Measurements from ENCODE around the gene BPIFB3. TPM values are rescaled to one million over a fixed set of nuclear protein-coding genes. Genes with fewer than 3 reads are reported as not detected.

The BPIFB3 gene
- polyA plus RNA-seq, 4 donors = not detected

GRCh38 chr20:33015700-33016580 is 37.8 kb upstream of the BPIFB3 start:
- DNase-seq (ENCODE audit: low read depth in 4 of 4, low spot score in 3 of 4) = no peak

DNA sequence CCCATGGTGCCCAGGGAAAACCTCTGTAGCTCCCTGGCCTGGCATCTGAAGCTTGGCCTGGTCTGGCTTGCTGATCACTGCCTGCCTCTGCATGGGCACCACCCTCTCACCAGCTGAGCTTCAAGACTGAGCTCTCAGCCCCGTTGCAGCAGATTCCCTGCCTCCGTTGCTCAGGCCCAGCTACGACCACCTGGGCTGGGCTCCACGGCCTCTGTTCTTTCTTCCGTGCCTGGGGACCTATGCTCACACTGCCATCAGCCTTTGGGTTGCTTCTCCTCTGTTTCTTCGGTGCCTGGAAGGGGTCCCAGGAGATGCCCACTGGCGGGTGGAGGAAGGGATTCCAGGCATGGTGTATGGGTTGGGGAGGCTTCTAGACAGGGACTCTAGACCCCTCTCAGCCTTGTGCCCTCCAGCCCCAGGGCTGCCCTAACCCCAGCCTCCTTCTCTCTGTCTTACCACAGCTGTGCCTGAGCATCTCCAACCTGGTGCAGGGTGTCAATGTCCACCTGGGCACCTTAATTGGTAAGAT is 37.1 kb upstream of the BPIFB3 start:
- DNase-seq (ENCODE audit: low read depth in 4 of 4, low spot score in 3 of 4) = no peak

DNA sequence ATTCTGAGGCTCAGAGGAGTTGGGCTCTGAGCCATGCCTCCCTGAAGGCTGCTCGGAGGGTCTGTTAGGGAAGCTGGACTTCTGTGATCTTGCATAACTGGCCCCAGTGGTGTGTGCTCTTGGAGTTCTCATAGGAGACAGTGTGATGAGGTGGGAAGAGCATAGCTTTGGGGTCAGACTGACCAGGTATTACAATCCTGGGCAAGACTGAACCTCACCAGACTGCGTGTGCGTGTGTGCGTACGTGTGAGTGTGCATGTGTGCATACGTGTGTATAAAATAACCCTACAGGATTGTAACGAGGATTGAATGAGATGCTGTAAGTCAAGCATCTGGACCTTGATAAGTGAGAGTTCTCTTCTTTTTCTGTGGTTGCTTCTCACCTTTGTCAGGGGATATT is 36.2 kb upstream of the BPIFB3 start:
- DNase-seq (ENCODE audit: low read depth in 4 of 4, low spot score in 3 of 4) = no peak

- DNase-seq (ENCODE audit: low read depth in 4 of 4, low spot score in 3 of 4) = no peak
Measured at GRCh38 chr20:33018169-33018931, 35.4 kb upstream of the BPIFB3 start.

GRCh38 chr20:33019465-33020277 is 34.0 kb upstream of the BPIFB3 start:
- DNase-seq (ENCODE audit: low read depth in 4 of 4, low spot score in 3 of 4) = no peak

- DNase-seq (ENCODE audit: low read depth in 4 of 4, low spot score in 3 of 4) = no peak
Measured at GRCh38 chr20:33020278-33021161, 33.2 kb upstream of the BPIFB3 start.

- DNase-seq (ENCODE audit: low read depth in 4 of 4, low spot score in 3 of 4) = no peak
Measured at GRCh38 chr20:33021879-33022278, 31.8 kb upstream of the BPIFB3 start.

- no peak for DNase-seq (ENCODE audit: low read depth in 4 of 4, low spot score in 3 of 4)
Measured at GRCh38 chr20:33022289-33022688, 31.4 kb upstream of the BPIFB3 start.

DNA sequence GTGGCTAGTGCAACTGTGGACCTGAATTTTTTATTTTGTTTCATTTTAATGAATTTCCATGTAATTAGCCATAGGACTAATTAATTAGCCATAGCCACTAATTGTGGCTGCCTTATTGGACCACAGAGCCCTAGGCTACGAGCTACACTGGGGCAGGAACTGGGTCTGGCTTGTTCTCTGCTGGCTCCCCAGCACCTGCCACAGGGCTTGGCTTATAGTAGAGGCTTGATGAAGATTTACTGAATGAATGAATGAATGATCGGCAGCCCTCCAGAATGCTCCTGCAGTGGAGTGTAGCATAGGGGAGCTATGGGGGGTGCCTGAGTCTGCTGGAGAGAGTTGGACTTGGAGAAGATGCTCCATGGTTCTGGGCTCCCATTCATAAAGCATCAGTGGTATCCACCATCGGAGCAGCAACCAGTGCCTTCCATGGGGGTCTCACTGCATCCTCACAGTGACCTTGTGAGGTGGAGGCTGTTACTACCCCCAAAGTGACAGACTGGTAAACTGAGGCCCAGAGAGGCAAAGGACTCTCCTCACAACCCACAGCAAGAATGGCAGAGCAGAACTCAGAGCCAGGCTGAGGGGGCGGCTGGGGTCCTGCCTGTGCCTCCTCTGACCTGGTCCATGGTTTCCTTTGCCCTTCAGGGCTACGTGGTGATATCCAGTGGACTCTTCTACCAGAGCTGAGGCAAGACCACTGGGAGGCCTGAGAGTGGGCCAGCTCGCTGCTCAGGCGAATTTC is 30.8 kb upstream of the BPIFB3 start:
- DNase-seq (ENCODE audit: low read depth in 4 of 4, low spot score in 3 of 4) = no peak

DNA sequence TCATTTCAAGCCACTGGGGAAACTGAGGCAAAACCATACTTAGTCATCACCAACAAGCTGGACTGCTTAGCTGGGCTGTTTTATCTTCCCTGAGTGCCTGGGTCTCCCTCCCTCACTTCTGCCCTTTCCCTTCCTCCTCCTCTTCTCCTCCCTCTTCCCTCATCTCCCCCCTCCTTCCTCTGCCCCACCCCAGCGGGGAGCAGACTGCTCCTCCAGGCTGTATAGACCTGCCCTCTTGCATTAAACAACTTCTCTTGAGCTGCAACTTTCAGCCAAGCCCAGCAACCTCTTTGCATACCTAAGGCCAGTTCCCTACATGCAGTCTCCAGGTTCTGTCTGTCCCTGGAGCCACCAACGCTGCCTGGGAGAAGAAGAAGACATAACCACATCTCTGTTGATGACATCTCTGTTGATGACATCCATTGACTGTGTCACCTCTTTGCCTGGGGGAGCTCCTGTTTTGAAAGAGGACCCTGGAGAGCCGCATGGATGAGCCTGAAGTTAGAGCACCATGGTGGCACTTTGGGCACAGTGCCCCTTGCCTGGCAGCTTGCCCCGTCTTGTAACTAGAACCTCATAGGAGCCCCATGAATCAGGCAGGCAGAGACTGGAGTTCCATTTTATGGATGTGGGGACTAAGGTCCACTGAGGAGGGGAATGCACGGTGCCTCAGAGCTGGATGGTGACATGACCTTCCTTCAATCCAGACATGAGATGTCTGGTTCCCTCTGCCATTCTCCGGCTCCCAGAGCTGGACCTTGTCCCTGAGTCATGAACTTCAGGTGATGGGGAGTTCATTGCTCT is 30.1 kb upstream of the BPIFB3 start:
- no peak for DNase-seq (ENCODE audit: low read depth in 4 of 4, low spot score in 3 of 4)

- DNase-seq (ENCODE audit: low read depth in 4 of 4, low spot score in 3 of 4) = no peak
Measured at GRCh38 chr20:33024243-33024560, 29.5 kb upstream of the BPIFB3 start.

DNA sequence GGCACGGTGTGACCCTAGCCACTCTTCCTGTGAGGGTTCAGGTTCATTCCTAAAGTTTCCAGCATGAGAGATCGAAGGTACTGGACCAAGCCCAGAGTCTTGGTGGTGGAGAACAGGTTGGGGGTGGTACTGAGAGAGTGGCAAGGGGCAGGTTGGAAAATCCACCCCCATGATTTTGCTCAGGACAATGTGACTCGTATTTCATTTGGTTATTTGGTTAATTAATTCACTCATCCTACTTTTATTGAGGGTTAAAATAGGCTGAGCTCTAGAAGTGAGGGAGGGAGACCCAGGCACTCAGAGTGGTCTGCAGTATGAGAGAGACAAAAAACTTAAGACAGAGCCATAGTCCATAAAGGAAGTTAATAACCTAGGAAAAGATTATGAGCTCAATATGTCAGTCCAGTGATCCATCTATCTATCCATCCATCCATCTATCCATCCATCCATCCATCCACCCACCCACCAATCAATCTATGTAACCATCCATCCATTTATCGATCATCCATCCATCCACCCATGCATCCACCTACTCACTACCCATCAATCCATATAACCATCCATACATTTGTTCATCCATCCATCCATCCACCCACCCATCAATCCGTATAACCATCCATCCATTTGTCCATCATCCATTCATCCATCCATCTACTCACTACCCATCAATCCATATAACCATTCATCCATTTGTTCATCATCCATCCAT is 28.9 kb upstream of the BPIFB3 start:
- DNase-seq (ENCODE audit: low read depth in 4 of 4, low spot score in 3 of 4) = no peak

DNA sequence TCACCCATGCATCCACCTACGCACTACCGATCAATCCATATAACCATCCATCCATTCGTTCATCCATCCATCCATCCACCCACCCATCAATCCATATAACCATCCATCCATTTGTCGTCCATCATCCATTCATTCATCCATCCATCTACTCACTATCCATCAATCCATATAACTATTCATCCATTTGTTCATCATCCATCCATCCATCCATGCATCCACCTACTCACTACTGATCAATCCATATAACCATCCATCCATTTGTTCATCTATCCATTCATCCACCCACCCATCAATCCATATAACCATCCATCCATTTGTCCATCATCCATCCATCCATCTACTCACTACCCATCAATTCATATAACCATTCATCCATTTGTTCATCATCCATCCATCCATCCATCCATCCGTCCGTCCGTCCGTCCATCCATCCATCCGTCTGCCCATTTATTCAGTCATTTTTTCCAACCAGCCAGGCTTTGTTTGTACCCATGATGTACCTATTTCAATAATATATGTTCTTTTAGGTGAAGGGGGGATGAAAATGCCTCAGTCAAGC is 28.3 kb upstream of the BPIFB3 start:
- no peak for DNase-seq (ENCODE audit: low read depth in 4 of 4, low spot score in 3 of 4)

GRCh38 chr20:33026072-33026778 is 27.5 kb upstream of the BPIFB3 start:
- no peak for DNase-seq (ENCODE audit: low read depth in 4 of 4, low spot score in 3 of 4)

GRCh38 chr20:33026779-33027759 is 26.6 kb upstream of the BPIFB3 start:
- no peak for DNase-seq (ENCODE audit: low read depth in 4 of 4, low spot score in 3 of 4)

Data from left renal pelvis (tissue), 4 donors.